C4-2B (cell line): Measurements from ENCODE around the gene ZNF519.
"Not testable (repeated sequence)": the region's sequence is repeated elsewhere in the genome, so short reads cannot be mapped to it uniquely, and the experiment has no call there.

Source experiments
- H3K27ac ChIP-seq: fragments of 450-650 bp; 2 replicates; pipeline ENCODE4 v1.5.1; 2017
- CTCF ChIP-seq: fragments of 450-650 bp; conservative IDR thresholded peaks from 2 replicates; pipeline ENCODE4 v1.5.1; 2017; ENCODE audit warnings: mild to moderate bottlenecking
- ZFX ChIP-seq: fragments of 450-650 bp; IDR thresholded peaks from 2 replicates; pipeline ENCODE4 v1.6.1; 2017

The ZNF519 gene

GRCh38 chr18:14132271-14132700, at the start of gene ZNF519:
Gene ZNF519 (minus strand): TSS chr18:14132435. CDS start chr18:14132277, 158 bp downstream.
- peak within 1 kb of the TSS; percentile 72 for H3K27ac ChIP-seq
- TF ChIP-seq ZFX: peak; percentile 19; the same call in 1 of the 2 replicates

- no peak overlapping the region for H3K27ac ChIP-seq
- TF ChIP-seq CTCF (no peak), ZFX (no peak)
Observed at GRCh38 chr18:14179306-14179705, 47.1 kb upstream of the ZNF519 start.

DNA sequence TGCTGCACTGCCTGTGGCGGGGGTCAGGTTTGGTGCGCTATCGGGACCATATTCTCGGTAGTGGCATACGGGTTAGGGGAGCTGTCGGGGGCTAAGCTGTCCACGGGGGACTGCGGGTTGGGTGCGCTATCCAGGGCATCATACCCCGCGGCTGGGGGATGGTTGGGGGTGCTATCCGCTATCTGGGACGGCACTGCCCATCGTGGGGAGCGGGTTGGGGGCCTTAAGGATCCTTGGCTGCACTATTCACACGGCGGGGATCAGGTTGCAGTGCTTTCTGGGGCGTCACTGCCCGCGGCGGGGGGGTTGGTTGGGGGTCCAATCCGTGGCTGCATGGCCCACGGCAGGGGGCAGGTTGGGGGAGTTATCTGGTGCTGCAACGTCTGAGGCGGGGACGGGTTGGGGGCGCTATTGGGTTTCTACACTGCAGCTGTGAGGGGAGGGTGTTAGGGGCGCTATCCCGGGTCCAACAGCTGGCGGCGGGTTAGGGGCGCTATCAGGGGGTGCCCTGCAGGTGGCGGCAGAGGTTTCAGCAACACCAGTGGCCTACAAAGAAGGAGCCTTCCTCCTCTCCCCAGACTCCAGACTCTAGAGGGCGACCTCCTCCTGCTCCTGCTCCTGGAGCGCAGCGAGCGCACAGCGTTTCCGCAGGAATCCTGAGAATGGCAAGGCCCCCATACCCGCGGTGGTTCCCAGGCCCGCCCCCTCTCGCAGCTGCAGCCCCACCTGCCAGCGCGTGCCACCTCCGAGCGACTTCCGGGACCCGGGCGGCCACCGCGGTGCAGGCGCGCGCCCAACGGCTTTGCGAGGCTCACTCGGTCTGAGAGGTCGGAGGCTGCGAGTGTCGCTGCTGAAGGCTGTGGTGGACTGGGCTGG, 46.3 kb upstream of the ZNF519 start:
- not testable (repeated sequence) for H3K27ac ChIP-seq
- peak; percentile 79 for TF ChIP-seq CTCF

DNA sequence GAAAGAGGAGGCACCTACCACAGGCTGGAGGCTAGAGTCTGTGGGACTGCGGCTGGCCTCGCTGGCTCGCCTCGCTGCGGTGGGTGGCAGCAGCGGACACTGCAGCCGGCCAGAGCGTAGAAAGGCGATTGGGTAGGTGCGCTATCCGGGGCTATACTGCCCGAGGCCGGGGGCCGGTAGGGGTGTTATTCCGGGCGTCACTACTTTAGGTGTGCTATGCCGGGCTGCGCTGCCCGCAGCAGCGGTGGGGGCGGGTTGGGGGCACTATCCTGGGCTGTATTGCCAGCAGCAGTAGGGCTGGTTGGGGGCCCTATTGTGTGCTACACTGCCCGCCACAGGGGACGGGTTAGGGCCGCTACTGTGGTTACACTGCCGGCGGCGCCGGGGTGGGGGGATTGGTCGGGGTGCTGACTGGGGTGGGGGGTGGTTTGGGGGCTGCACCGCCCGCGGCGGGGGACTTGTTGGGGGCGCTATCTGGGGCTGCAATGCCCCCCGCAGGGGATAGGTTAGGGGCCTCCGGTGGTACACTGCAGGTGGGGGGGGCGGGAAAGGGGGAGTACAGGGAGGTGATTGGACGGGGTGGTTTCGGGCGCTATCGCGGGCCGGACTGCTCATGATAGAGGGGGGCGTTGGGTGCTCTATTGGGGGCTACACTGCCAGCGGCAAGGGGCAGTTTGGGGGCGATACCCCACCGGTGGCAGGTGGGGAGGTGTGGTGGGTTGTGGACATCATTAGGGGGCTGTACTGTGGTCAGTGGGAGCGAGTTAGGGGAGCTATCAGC, 45.5 kb upstream of the ZNF519 start:
- not testable (repeated sequence) for H3K27ac ChIP-seq

- not testable (repeated sequence) for H3K27ac ChIP-seq
Observed at GRCh38 chr18:14175404-14175803, 43.2 kb upstream of the ZNF519 start.

GRCh38 chr18:14174706-14175085, 42.5 kb upstream of the ZNF519 start:
- H3K27ac ChIP-seq: no peak overlapping the region
- TF ChIP-seq CTCF: no peak
- no peak for TF ChIP-seq ZFX

- H3K27ac ChIP-seq: not testable (repeated sequence)
Observed at GRCh38 chr18:14174002-14174705, 41.9 kb upstream of the ZNF519 start.

DNA sequence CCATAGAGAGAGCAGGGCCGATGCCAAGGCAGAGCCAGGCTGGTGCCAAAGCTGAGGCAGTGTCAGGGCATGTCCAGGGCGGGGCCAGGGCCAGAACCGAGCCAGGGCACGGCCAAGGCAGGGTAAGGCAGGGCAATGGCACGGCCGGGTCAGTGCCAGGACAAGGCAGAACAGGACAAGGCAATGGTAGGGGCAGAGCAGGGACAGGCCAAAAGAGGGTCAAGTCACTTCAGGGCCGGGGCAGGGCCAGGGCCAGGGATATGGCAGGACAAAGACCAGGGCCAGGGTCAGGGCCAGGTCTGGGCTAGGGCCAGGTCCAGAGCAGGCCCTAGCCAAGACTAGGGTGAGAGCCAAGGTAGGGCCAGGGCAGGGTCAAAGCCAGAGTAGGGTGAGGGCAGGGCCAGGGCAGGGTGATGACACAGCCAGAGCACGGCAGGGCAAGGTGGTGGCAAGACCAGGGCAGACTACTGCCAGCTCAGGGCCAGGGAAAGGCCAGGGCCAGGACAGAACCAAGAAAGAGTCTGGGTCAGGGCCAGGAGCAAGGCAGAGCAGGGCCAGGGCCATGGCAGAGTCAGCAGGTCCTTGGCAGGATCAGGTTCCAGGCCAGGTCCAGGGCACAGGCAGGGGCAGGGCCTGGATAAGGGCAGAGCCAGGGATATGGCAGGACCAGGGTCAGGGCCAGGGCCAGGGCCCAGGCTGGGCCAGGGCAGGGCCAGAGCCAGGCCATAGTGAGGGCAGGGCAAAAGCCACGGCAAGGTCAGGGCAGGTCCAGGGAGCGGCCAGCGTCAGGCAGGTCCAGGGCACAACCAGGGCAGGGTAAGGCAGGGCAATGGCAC, 41.1 kb upstream of the ZNF519 start:
- not testable (repeated sequence) for H3K27ac ChIP-seq

- H3K27ac ChIP-seq: 0 out of 2 replicates have a peak overlapping the region, but pooled peaks have one; percentile 15
Observed at GRCh38 chr18:14172142-14173115, 40.2 kb upstream of the ZNF519 start.

DNA sequence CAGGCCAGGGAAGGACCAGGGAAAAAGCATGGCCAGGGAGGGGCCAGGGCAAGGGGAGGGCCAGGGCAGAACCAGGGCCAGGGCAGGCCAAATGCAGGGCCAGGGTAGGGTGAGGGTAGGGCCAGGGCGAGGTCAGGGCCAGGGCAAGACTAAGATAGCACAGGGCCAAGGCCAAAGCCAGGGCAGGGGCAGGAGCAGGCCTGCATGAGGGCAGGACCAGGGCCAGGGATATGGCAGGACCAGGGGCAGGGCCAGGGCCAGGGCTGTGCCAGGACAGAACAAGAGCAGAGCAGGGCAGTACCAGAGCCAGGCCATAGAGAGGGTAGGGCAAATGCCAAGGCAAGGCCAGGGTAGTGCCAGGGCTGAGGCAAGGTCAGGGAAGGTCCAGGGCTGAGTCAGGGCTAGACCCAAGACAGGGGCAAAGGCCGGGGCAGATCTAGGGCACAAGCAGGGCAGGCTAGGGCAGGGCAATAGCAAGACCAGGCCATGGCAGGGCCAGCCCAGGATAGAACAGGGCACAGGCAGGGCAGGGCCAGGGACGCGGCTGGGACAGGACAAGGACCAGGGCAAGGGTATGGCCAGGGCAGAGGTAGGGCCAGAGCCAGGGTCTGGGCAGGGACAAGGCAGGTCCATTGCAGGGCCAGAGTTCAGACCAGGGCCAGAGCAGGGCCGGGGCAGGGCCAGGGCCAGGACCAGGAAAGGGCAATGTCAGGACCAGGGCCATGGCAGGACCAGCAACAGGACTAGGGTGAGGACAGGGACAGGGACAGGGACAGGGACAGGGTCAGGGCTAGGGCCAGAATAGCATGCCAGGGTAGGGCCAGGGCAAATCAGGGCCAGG, 39.3 kb upstream of the ZNF519 start:
- H3K27ac ChIP-seq: peak overlapping the region; percentile 26

DNA sequence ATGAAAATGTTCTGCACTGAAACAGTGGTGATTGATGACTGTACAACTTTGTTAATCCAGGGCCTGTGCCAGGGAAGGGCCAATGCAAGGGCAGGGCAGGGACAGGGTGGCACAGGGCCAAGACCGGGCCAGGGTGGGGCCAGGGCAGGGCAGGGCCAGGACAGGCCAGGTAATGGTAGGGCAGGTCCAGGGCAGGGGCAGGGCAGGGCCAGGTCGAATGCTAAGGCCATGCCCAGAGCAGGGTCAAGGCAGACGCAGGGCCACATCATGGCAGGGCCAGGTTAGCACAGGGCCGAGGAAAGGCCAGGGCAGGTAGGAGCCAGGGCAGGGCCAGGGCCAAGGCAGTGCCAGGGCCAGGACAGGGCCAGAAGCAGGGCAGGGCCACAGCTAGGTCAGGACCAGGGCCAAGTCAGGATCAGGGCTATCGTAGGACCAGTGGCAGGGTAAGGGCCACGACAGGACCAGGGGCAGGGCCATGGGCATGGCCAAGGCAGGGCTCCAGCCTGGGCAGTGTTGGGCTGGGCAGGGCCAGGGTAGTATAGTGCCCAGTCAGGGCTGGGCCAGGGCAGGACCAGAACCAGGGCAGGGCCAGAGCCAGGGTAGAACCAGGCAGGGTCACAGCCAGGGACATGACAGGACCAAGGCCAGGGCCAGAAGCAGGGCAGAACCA, 38.3 kb upstream of the ZNF519 start:
- H3K27ac ChIP-seq: peak overlapping the region; percentile 26

DNA sequence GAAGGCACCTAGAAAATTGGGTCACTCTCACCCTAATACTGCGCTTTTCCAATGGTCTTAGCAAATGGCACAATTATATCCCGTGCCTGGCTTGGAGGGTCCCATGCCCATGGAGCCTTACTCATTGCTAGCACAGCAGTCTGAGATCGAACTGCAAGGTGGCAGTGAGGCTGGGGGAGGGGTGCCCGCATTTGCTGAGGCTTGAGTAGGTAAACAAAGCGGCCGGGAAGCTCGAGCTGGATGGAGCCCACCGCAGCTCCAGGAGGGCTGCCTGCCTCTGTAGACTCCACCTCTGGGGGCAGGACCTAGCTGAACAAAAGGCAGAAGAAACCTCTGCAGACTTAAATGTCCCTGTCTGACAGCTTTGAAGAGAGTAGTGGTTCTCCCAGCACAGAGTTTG, 30.7 kb upstream of the ZNF519 start:
- H3K27ac ChIP-seq: not testable (repeated sequence)

GRCh38 chr18:14151564-14152113, 19.4 kb upstream of the ZNF519 start:
- not testable (repeated sequence) for H3K27ac ChIP-seq
